Suprapubic skin (tissue), 3 donors: ENCODE results near the gene PRDM7.

Source experiments
- POLR2A ChIP-seq, 2 donors: fragments of 450-650 bp; IDR thresholded peaks; one replicate each; pipeline ENCODE4 v1.6.1; 2017; ENCODE audit warnings: antibody characterized with exemption in 2 of 2, mild to moderate bottlenecking in 2 of 2, moderate library complexity in 2 of 2
- TF ChIP-seq, protein P1 (sequence below), 2 donors: fragments of 200-600 bp in 1 of 2; fragments of 450-650 bp in 1 of 2; sonication (generic) in 1 of 2; IDR thresholded peaks; one replicate each; pipeline ENCODE4 v1.5.1; 2016 to 2019; ENCODE audit warnings: antibody characterized with exemption in 2 of 2, mild to moderate bottlenecking in 1 of 2, moderate library complexity in 1 of 2

DNA sequence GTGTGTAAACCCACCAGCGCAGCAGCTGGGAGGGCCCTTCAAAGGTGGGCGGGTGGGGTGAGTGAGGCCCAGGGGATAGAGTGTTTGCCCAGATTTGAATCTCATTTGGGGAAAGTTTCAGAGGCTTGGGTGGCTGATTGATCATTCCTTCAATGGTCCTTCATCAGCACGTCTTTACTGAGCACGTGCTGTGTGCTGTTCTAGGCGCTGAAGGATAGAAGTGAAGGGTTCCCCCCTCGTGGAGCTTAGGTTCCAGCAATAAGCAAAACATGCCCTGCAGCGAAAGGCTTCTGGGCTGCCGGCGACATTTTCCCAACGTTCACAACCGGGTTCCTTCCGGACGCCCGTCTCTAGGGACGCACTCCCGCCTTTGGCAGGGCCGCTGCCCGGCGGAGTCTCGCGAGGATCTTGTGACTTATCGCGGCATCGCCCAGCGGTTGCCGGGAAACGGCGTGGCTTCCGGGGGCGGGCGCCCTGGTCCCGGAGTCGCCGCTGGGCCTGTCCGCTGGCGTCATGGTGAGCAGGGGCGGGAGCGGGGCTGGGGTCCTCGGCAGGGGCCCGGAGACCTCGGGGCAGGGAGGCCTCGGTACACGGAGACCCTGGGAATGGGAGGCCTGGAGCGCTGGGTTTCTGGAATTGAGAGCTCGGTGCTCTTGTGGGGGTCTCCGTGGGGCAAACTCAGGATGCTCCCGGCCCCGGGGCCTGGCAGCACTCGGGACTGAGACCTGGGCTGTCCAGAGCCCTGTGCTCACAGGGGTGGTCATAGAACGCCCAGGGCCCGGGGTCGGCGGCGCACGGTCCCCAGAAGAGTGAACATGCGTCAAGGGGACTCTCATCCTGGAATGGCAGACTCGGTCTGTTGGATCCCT lies 54.7 kb downstream of the PRDM7 start:
- TF ChIP-seq, protein P1, sequence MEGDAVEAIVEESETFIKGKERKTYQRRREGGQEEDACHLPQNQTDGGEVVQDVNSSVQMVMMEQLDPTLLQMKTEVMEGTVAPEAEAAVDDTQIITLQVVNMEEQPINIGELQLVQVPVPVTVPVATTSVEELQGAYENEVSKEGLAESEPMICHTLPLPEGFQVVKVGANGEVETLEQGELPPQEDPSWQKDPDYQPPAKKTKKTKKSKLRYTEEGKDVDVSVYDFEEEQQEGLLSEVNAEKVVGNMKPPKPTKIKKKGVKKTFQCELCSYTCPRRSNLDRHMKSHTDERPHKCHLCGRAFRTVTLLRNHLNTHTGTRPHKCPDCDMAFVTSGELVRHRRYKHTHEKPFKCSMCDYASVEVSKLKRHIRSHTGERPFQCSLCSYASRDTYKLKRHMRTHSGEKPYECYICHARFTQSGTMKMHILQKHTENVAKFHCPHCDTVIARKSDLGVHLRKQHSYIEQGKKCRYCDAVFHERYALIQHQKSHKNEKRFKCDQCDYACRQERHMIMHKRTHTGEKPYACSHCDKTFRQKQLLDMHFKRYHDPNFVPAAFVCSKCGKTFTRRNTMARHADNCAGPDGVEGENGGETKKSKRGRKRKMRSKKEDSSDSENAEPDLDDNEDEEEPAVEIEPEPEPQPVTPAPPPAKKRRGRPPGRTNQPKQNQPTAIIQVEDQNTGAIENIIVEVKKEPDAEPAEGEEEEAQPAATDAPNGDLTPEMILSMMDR (IDR thresholded peaks at IDR 0.05), result no peak
- no peak for TF ChIP-seq POLR2A (IDR thresholded peaks at IDR 0.05)
